ENCODE data around the gene DYNC1LI2. TPM values are rescaled to one million over a fixed set of nuclear protein-coding genes. Genes with fewer than 3 reads are reported as not detected.

The DYNC1LI2 gene
- total RNA-seq, 1 donor from 2014 or later = 149 TPM

DNA sequence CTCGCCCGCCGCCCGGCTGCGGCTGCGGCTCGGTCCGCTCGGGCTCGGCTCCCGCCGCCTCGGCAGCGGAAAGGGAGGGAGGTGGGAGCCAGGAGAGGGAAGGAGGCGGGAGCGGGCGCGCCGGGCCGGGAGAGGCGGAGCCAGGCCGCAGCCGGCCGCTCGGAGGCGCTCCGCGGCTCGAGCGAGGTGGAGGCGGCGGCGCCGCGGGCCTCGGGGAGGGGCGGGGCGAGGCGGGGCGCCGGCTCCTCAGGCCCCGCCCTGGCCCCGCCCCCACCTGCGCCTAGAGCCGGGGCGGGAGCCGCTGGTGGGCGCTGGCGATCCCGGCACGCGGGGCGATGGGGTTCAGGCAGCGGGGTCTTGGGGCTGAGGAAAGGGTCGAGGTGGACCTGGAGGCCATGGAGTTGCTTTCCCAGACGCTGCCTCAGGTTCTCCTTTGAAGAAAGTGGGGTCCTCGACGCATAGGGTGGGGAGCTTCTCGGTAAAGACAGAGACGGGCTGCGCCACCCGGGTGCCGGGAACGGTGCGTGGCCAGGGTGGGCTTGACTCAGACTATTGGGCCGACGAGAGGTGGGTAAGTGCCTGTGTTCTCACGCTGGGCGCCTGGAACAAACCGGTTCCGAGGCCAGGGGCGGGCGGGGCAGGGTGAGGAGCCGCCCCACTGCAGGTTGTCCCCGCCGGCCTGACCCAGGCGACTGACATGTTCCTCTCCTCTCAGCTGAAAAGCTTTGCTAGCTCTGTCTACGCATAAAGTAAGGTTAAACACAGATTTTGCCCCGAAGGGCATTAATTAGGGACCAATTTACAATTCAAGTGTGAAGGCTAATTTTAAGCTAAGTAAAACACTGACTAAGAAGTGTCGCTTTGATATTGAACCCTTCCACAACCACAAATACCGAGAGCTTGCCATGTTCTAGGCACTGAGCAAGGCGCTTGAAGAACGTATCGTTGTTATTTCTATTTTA lies 54.5 kb downstream of the DYNC1LI2 start, which contains the start of gene CMTM4:
TSS of gene CMTM4 (minus strand) at position 75 of the 962 bp plus-strand sequence. CDS start 218 bp downstream, outside the sequence.
- Histone ChIP-seq H3K36me3 (no peaks in the 10 kb centered on the region), H3K9me3 (no peaks in the 10 kb centered on the region), H3K27me3 (no peaks in the 10 kb centered on the region), H3K4me3 (peak within 1 kb of the TSS; percentile 64 to 98), H3K4me1 (peaks cover 26% of the 10 kb centered on the region), H3K27ac (peak within 1 kb of the TSS; percentile 91)
- TF ChIP-seq POLR2AphosphoS5 (IDR thresholded peaks at IDR 0.05; ENCODE audit: insufficient read depth in 1 of 2, low read depth in 1 of 2) = peak in 1 of 2 donors; percentile 63
- peak in 1 of 2 donors; percentile 8 for TF ChIP-seq POLR2A (IDR thresholded peaks at IDR 0.05)
- TF ChIP-seq, protein P1, sequence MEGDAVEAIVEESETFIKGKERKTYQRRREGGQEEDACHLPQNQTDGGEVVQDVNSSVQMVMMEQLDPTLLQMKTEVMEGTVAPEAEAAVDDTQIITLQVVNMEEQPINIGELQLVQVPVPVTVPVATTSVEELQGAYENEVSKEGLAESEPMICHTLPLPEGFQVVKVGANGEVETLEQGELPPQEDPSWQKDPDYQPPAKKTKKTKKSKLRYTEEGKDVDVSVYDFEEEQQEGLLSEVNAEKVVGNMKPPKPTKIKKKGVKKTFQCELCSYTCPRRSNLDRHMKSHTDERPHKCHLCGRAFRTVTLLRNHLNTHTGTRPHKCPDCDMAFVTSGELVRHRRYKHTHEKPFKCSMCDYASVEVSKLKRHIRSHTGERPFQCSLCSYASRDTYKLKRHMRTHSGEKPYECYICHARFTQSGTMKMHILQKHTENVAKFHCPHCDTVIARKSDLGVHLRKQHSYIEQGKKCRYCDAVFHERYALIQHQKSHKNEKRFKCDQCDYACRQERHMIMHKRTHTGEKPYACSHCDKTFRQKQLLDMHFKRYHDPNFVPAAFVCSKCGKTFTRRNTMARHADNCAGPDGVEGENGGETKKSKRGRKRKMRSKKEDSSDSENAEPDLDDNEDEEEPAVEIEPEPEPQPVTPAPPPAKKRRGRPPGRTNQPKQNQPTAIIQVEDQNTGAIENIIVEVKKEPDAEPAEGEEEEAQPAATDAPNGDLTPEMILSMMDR (IDR thresholded peaks at IDR 0.05) = no peak
- intact Hi-C loops (cut with DNase I) = loop anchor here (5.0 kb wide), 1 partner anchor 220 kb away; no protein-coding TSS in a partner anchor
- DNase-seq (ENCODE audit: extremely low spot score in 2 of 2) = no peak

DNA sequence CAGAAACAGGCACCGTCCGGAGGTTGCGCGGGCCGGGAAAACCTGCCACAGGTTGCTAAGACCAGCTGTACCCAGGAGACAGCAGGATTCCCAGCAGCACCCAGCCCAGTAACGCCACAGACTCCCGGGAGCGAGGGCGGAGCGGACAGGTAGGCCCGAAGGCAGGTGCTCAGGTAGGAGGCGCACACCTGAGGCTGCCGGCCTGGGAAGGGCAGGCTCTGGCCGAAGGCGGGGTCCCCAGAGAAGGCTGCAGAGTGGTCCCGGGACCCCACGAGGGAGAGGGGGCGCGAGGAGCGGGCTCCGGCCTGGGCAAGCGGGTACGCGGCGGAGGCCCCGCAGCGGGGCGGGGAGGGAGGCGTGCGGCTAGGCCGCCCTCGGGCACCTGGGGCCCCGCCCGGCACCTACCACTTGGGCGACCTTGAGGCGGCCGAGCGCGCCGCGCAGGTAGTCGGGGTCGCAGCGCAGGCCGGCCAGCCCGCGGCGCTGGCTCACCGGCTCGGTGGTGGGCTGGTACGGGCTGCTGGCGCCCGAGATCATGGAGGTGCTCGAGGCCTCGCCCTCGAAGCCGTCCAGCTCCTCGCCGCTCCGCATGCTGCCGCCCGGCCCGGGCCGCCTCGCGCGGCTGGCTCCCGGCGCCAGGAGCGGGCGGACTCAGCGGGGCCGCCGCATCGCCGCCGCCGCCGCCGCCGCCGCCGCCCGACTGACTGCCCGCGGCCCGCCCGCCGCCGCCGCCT lies 55.3 kb downstream of the DYNC1LI2 start:
- Histone ChIP-seq H3K36me3 (no peaks in the 10 kb centered on the region), H3K27ac (peak overlapping the region; percentile 71), H3K9me3 (no peaks in the 10 kb centered on the region), H3K4me1 (peaks cover 26% of the 10 kb centered on the region), H3K4me3 (peak overlapping the region; percentile 62 to 98), H3K27me3 (no peaks in the 10 kb centered on the region)
- intact Hi-C loops (cut with DNase I) = loop anchor here (5.0 kb wide), 1 partner anchor 219 kb away; no protein-coding TSS in a partner anchor
- no peak for DNase-seq (ENCODE audit: extremely low spot score in 2 of 2)
- TF ChIP-seq POLR2A (IDR thresholded peaks at IDR 0.05) (no peak), POLR2AphosphoS5 (IDR thresholded peaks at IDR 0.05; ENCODE audit: insufficient read depth in 1 of 2, low read depth in 1 of 2) (no peak)
- TF ChIP-seq, protein P1 (IDR thresholded peaks at IDR 0.05) = no peak

DNA sequence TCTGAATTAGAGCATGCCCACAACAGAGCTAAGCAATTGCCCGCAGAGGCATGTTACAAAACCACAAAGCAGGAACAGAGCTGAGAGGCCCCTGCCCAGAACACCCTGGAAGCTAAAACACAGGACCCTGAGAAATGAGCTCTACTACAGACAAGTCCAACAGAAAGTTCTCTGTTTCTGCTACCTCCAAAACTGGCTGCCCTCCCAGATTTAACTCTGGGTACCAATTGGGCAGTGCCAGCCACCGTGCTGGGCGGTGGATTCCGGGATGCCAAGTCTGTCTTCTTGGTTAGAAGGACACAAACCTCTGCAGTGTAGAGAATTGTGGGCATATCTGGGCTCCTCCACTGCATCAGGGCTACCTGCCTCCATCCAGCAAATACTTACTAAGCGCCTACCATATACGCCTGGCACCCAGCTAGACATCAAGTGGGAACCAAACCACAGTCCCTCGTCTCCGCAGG lies 55.9 kb downstream of the DYNC1LI2 start:
- TF ChIP-seq POLR2AphosphoS5 (IDR thresholded peaks at IDR 0.05; ENCODE audit: insufficient read depth in 1 of 2, low read depth in 1 of 2) (no peak), POLR2A (IDR thresholded peaks at IDR 0.05) (no peak)
- TF ChIP-seq, protein P1 (IDR thresholded peaks at IDR 0.05) = no peak
- DNase-seq (ENCODE audit: extremely low spot score in 2 of 2) = no peak
- H3K27ac ChIP-seq = peak overlapping the region; percentile 71
- H3K27me3 ChIP-seq = no peaks in the 10 kb centered on the region
- intact Hi-C loops (cut with DNase I) = loop anchor here (5.0 kb wide), 1 partner anchor 218 kb away; no protein-coding TSS in a partner anchor
- no peaks in the 10 kb centered on the region for H3K36me3 ChIP-seq
- peak overlapping the region; percentile 62 to 98 for H3K4me3 ChIP-seq
- peaks cover 26% of the 10 kb centered on the region for H3K4me1 ChIP-seq
- no peaks in the 10 kb centered on the region for H3K9me3 ChIP-seq

DNA sequence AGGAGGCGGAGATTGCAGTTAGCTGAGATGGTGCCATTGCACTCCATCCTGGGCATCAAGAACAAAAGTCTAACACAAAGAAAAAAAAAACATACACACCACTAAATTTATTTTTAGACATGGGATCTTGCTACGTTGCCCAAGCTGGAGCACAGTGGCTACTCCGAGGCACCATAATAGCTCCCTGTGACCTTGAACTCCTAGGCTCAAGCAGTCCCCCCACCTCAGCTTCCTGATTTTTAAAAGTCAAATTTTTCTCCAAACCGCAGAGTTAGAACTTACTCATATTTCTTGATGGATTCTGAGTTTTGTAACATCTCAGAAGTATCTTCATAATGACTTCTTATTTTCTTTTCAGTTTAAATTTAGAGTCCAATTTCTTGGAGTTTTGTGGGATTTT lies 58.3 kb downstream of the DYNC1LI2 start:
- H3K27ac ChIP-seq = no peak overlapping the region
- no peak for DNase-seq (ENCODE audit: extremely low spot score in 2 of 2)
- H3K4me1 ChIP-seq = peaks cover 26% of the 10 kb centered on the region
- H3K36me3 ChIP-seq = no peaks in the 10 kb centered on the region
- H3K4me3 ChIP-seq = no peak overlapping the region
- TF ChIP-seq, protein P1 (IDR thresholded peaks at IDR 0.05) = no peak
- TF ChIP-seq POLR2A (IDR thresholded peaks at IDR 0.05) (no peak), POLR2AphosphoS5 (IDR thresholded peaks at IDR 0.05; ENCODE audit: insufficient read depth in 1 of 2, low read depth in 1 of 2) (no peak)
- no peaks in the 10 kb centered on the region for H3K27me3 ChIP-seq
- H3K9me3 ChIP-seq = no peaks in the 10 kb centered on the region
- intact Hi-C loops (cut with DNase I) = no loop called here

Data from vagina (tissue), 2 donors.